Adipose tissue (tissue), 3 donors: ENCODE results near the gene KIF5A. TPM values are rescaled to one million over a fixed set of nuclear protein-coding genes. Genes with fewer than 3 reads are reported as not detected.
"Not testable (repeated sequence)": the region's sequence is repeated elsewhere in the genome, so short reads cannot be mapped to it uniquely, and the experiment has no call there.

Source experiments
- H3K27ac ChIP-seq: one replicate; pipeline ENCODE4 v1.5.1; 2013; ENCODE audit warnings: low read depth, low read length
- WGBS, 3 donors: extraction: QIAGEN DNeasy Blood & Tissue Kit; methylation state at CpG; one replicate each; pipeline ENCODE4 v1.1.7; 2013; 5-methylcytosine and 5-hydroxymethylcytosine counted together
- polyA plus RNA-seq, 3 donors: library from polyadenylated mRNA; stranded (reverse); fragments of 200-250 nt; gene quantifications; one replicate each; pipeline ENCODE4 v1.2.3, GENCODE V29; 2013
- donor health status: healthy with polysubstance abuse.
- donor health status: Bipolar disorder and iron deficiency.
- donor health status: healthy.

The KIF5A gene
- polyA plus RNA-seq, 3 donors = 0.04 to 0.41 (median 0.11) TPM

DNA sequence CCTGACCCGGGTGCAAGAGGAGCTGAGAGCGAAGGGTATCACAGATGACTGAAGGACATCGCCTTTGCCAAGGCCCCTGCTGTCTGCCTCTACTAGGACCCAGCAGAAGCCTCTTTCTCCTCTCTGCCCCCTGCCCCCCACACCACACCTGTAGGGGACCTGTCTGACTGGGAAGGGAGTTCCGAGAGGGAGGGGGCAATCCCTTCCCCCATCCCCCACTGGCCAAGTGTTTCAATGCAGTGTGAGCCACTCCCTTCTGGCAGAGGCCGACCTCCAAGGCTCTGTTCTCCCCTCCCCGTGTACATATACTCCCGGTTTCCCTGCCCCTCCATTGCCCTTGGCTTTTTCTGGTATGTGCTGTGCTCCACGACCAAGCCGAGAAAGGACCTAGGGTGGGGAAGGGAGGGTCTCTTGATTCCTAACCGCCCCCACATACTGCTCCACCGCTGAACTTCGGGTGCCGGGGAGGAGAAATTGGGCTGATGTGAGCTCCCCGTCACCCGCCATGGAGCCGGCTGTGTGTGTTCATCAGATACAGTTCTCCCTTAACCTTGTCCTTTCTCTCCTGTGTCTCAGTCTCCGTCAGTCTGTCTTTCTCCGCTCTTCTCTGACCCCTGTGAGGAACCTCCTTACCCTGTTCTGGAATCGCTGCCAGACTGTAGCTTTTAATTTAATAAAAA lies 59.4 kb downstream of the KIF5A start:
- H3K27ac ChIP-seq = no peak overlapping the region
- WGBS, 3 donors = 53 to 76% (median 59%) methylated on average over 19 of the region's 19 CpGs

- WGBS, 3 donors = 26 to 38% (median 29%) methylated on average over 31 to 34 of the region's 34 CpGs
- H3K27ac ChIP-seq = no peak overlapping the region
These were observed 60.1 kb downstream of the KIF5A start for GRCh38 chr12:57609781-57610553.

GRCh38 chr12:57610554-57611107 lies 60.8 kb downstream of the KIF5A start:
- 4 to 8% (median 4%) methylated on average over 29 of the region's 29 CpGs for WGBS, 3 donors
- H3K27ac ChIP-seq = no peak overlapping the region

- 1% methylated on average over 16 to 55 of the region's 55 CpGs for WGBS, 3 donors
- H3K27ac ChIP-seq = no peak within 1 kb of the TSS
These were observed 61.4 kb downstream of the KIF5A start, which contains the start of gene ARHGEF25 for GRCh38 chr12:57611108-57611826. ARHGEF25 (plus strand) TSS chr12:57611435; CDS start chr12:57611895, 460 bp downstream.

- no peak overlapping the region for H3K27ac ChIP-seq
- 11 to 22% (median 12%) methylated on average over 20 to 23 of the region's 23 CpGs for WGBS, 3 donors
These were observed 62.2 kb downstream of the KIF5A start for GRCh38 chr12:57611827-57612710.

DNA sequence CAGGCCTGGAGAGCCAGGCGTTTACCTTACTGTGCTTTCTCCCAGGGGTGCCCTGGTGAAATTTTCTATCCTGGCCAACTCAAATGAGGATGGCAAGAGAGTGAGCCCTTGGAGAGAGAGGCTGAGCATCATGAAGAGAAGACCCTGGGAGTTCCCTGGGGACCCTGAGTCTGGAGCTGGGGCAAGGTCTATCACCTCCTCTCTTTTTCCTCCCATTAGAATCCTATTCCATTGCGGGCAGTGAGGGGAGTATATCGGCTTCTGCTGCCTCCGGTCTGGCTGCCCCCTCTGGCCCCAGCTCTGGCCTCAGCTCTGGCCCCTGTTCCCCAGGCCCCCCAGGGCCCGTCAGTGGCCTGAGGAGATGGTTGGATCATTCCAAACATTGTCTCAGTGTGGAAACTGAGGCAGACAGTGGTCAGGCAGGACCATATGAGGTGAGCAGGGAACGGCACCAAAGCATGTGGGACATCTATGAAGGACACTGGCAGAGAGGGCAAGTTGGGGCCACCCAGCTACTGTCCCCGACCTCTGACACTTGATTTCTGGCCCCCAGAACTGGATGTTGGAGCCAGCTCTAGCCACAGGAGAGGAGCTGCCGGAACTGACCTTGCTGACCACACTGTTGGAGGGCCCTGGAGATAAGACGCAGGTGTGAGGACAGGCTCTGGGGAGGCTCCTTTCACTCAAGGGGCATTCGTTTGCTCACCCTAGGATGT lies 63.0 kb downstream of the KIF5A start:
- H3K27ac ChIP-seq = no peak overlapping the region
- WGBS, 3 donors = 81 to 90% (median 86%) methylated on average over 10 of the region's 10 CpGs

DNA sequence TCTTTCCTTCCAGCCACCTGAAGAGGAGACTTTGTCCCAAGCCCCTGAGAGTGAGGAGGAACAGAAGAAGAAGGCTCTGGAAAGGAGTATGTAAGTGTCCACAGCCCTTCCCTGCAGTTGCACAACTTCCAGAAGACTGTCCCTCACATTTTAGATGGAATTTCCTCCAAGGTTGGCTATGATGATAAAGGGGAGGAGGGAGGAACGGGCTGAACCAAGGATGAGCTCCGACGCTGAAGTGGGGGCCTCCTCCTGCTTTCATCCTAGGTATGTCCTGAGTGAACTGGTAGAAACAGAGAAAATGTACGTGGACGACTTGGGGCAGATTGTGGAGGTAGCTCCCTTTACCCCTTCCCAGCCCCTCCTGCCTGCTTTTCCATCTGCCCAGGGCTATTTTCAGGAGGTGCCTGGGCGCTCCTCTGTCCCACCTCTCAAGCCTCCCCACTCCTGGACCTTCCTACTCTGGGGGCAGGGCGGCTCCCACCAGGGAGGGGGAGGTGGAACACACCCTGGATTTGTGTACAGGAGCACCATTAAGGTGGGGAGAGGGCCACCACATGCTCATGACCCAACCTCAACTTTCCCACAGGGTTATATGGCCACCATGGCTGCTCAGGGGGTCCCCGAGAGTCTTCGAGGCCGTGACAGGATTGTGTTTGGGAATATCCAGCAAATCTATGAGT lies 63.7 kb downstream of the KIF5A start:
- H3K27ac ChIP-seq = no peak overlapping the region
- 83% methylated on average over 10 of the region's 10 CpGs for WGBS, 3 donors

DNA sequence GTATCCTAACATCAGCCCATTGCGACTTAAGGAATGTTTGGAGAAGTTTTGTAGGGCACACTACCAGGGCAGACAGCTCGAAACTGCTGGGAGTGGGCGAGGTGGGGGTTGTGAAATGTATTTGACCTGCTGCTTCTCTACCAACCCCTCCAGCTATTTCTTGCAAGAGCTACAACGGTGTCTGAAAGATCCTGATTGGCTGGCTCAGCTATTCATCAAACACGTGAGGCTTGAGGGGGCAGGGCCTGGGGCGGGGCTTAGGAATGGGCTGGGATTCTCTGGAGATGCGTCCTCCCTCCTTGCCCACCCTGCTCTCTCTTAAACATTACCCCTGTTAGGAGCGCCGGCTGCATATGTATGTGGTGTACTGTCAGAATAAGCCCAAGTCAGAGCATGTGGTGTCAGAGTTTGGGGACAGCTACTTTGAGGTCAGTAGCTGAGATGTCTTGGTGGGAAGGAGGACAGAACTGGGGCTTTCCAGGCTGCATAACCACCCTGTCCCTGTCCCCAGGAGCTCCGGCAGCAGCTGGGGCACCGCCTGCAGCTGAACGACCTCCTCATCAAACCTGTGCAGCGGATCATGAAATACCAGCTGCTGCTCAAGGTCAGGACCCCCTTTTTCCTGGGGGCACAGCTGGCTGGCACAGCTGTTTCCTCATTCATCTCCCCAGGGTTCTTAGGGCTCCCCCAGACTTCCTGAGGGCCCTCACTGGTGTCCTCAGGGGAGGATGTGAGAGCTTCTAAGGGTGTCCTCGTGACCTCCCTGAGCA lies 64.5 kb downstream of the KIF5A start:
- WGBS, 3 donors = 51 to 57% (median 52%) methylated on average over 14 of the region's 14 CpGs
- H3K27ac ChIP-seq = no peak overlapping the region

- no peak overlapping the region for H3K27ac ChIP-seq
- WGBS, 3 donors = 80 to 83% (median 81%) methylated on average over 11 of the region's 11 CpGs
These were observed 65.2 kb downstream of the KIF5A start for GRCh38 chr12:57614948-57615500.

GRCh38 chr12:57615637-57616036 lies 65.8 kb downstream of the KIF5A start:
- WGBS, 3 donors = 87 to 90% (median 89%) methylated on average over 5 of the region's 5 CpGs
- H3K27ac ChIP-seq = no peak overlapping the region

GRCh38 chr12:57616383-57617101 lies 66.7 kb downstream of the KIF5A start:
- 78 to 89% (median 84%) methylated on average over 3 of the region's 3 CpGs for WGBS, 3 donors
- H3K27ac ChIP-seq = no peak overlapping the region

DNA sequence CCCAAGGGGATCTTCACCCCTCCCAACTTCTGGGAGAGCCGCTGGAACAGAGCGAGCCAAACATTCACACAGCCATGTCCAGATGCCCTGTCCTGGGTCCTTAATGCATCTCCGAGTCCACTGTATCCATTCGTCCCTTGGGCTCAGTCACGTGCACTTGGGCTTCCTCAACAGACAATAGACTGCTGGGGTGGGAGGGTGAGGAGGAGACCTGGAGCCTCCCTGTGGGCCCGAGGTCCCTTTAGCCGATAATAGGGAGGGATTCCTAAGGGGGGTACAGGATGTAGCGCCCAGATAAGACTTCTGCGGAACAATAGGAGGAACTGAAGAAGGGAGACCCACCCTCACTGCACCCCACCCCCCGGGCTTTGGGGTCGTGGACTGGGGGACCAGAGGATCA lies 68.1 kb downstream of the KIF5A start:
- 47 to 62% (median 52%) methylated on average over 11 of the region's 11 CpGs for WGBS, 3 donors

DNA sequence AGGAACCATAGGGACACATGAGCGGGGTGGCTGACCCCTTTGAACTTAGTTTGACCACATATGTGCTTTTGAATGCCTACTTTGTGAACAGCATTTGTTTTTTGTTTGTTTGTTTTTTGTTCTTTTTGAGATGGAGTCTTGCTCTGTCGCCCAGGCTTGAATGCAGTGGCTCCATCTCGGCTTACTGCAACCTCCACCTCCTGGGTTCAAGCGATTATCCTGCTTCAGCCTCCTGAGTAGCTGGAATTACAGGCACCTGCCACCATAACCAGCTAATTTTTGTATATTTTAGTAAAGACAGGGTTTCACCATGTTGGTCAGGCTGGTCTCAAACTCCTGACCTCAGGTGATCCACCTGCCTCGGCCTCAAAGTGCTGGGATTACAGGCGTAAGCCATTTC lies 68.6 kb downstream of the KIF5A start:
- H3K27ac ChIP-seq = not testable (repeated sequence)
- WGBS, 3 donors = 92 to 98% (median 98%) methylated on average over 6 of the region's 6 CpGs

More for the DNA sequence above, 68.1 kb downstream of the KIF5A start:
- no peak overlapping the region for H3K27ac ChIP-seq

DNA sequence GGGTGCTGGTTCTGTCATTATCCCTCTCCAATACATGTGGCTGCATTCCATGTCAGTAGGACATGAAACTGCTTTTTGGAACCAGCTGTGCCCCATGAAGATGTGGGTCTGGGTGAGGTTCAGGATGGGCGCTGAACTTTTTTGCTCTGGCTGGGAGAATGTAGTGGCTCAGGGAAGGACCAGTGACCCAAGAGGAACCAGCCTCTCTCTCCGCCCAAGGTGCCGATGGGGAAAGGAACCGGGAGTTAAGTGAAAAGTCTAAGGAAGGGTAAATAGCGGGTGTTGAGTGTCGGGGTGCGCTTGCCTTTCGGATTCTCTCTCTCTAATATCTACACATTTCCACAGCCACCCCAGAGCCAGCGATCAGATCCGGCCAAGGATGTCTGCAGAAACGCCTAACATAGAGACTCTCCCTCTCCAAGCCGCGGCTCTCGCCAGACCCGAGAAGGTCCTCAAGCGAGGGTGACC lies 69.2 kb downstream of the KIF5A start:
- H3K27ac ChIP-seq = no peak overlapping the region
- 53 to 62% (median 58%) methylated on average over 16 of the region's 16 CpGs for WGBS, 3 donors
